GM12874 (cell line): ENCODE measurements around the gene USO1.

Source experiments
- TF ChIP-seq, protein P1 (sequence below): IDR thresholded peaks from 2 replicates; pipeline ENCODE4 v1.5.1; 2011; ENCODE audit warnings: low read depth, mild to moderate bottlenecking, control low read depth, low read length, moderate library complexity; ENCODE audit not compliant: insufficient read depth

USO1 gene

DNA sequence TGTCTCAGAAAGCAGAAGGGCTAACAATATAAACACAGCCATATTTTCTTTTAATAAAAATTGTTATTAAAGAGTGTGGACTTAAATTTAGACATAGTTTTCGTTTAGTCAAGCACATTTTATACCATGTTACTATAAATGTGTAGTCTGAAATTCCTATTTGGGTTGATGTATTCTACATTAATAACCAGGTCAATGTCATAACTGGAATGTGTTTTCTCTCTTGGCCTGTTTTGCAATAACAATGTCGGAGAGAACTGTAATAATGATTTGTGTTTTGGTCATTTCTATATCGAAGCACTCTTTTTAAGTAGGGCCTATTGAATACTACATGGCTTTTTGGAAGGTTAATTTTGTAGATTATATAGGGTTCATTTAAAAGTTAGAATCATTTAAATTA is 5.5 kb downstream of the USO1 start:
- TF ChIP-seq, protein P1, sequence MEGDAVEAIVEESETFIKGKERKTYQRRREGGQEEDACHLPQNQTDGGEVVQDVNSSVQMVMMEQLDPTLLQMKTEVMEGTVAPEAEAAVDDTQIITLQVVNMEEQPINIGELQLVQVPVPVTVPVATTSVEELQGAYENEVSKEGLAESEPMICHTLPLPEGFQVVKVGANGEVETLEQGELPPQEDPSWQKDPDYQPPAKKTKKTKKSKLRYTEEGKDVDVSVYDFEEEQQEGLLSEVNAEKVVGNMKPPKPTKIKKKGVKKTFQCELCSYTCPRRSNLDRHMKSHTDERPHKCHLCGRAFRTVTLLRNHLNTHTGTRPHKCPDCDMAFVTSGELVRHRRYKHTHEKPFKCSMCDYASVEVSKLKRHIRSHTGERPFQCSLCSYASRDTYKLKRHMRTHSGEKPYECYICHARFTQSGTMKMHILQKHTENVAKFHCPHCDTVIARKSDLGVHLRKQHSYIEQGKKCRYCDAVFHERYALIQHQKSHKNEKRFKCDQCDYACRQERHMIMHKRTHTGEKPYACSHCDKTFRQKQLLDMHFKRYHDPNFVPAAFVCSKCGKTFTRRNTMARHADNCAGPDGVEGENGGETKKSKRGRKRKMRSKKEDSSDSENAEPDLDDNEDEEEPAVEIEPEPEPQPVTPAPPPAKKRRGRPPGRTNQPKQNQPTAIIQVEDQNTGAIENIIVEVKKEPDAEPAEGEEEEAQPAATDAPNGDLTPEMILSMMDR = no peak

DNA sequence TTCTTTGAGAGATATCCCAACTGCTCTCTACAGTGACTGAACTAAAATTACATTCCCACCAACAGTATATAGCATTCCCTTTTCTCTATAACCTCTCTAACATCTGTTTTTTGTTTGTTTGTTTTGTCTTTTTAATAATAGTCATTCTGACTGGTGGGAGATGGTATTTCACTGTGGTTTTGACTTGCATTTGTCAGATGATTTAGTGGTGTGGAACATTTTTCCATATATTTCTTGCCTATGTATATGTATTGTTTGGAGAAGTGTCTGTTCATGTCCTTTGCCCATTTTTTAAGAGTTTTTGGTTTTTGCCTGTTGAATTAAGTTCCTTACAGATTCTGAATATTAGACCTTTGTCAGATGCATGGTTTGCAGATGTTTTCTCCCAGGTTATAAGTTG is 9.0 kb downstream of the USO1 start:
- TF ChIP-seq, protein P1 = no peak

GRCh38 chr4:75735525-75735924 is 11.1 kb downstream of the USO1 start:
- TF ChIP-seq, protein P1 = no peak

- TF ChIP-seq, protein P1 = no peak
Measured at GRCh38 chr4:75736862-75737261, 12.5 kb downstream of the USO1 start.

DNA sequence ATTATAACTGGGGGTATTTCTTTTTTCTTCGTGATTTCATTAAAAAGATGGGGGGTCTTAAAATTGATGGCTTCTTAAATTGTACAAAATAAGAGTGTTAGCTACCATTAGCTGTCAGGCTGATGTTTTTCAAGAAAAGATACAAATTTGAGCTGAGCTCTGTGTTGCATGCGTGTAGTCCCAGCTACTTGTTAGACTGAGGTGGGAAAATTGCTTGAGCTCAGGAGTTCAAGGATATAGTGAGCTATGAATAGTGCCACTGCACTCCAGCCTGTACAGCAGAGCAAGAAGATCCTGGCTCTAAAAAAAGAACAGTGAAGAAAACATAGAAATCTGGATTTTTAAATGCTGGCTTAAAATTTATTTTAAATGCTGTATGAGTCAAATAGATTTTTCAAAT is 13.0 kb downstream of the USO1 start:
- TF ChIP-seq, protein P1 = no peak

GRCh38 chr4:75741027-75741426 is 16.6 kb downstream of the USO1 start:
- TF ChIP-seq, protein P1 = no peak

DNA sequence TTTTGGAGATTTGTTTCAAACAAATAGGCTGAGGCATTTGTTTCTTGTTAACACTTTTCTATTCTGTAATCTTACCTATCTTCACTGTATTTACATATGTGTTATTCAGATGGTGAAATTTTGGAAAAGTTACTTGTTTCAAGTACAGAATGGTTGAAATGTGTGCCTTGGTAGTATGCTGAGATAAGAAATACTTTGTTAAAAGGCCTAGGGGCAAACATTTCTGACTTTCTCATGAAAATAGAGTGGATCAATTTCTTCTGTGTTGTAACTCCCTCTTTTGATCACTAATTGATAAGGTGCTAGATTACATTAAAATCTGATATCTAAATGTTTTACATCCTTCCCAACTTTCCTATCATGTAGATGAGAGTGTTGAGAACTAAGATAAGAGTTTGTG is 18.1 kb downstream of the USO1 start:
- TF ChIP-seq, protein P1 = no peak

GRCh38 chr4:75745161-75745560 is 20.8 kb downstream of the USO1 start:
- TF ChIP-seq, protein P1 = no peak
